Retinal pigment epithelial cell (primary cell): ENCODE data around the gene EHMT1.
A peak's percentile ranks its signal among the peaks of the same experiment; 100 is the strongest.
"Not testable (repeated sequence)": the region's sequence is repeated elsewhere in the genome, so short reads cannot be mapped to it uniquely, and the experiment has no call there.

Experiments
- DNase-seq: peaks from one replicate; pipeline ENCODE4 v3.0.0-alpha.2; 2010; ENCODE audit warnings: low read depth
- H3K4me3 ChIP-seq: 2 replicates; pipeline ENCODE4 v1.5.1; 2011; ENCODE audit warnings: mild to moderate bottlenecking, low read length, control low read depth, moderate library complexity
- TF ChIP-seq, protein P1 (sequence below): conservative IDR thresholded peaks from 2 replicates; pipeline ENCODE4 v1.5.1; 2011; ENCODE audit warnings: low read depth, low read length, control low read depth, inconsistent platforms

The EHMT1 gene

DNA sequence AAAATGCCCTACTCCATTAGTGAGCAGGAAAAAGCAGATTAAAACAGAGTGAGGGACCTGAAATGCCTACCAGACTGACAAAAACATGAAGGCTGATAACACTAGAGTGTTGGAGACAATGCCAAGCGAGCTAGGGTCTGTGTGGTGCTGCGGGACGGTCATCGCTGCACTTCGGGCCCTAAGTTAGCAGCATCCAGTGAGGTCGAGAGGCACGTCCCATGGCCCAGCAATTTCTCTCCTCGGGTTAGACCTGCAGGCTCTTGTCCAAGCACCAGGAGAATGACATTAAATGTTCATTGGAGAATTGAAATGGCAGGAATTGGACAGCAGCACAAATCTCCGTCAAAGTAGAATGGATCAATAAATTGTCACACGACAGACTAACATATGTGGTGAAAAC lies 253.5 kb downstream of the EHMT1 start:
- no peak for DNase-seq
- TF ChIP-seq, protein P1, sequence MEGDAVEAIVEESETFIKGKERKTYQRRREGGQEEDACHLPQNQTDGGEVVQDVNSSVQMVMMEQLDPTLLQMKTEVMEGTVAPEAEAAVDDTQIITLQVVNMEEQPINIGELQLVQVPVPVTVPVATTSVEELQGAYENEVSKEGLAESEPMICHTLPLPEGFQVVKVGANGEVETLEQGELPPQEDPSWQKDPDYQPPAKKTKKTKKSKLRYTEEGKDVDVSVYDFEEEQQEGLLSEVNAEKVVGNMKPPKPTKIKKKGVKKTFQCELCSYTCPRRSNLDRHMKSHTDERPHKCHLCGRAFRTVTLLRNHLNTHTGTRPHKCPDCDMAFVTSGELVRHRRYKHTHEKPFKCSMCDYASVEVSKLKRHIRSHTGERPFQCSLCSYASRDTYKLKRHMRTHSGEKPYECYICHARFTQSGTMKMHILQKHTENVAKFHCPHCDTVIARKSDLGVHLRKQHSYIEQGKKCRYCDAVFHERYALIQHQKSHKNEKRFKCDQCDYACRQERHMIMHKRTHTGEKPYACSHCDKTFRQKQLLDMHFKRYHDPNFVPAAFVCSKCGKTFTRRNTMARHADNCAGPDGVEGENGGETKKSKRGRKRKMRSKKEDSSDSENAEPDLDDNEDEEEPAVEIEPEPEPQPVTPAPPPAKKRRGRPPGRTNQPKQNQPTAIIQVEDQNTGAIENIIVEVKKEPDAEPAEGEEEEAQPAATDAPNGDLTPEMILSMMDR: no peak
- no peak overlapping the region for H3K4me3 ChIP-seq

DNA sequence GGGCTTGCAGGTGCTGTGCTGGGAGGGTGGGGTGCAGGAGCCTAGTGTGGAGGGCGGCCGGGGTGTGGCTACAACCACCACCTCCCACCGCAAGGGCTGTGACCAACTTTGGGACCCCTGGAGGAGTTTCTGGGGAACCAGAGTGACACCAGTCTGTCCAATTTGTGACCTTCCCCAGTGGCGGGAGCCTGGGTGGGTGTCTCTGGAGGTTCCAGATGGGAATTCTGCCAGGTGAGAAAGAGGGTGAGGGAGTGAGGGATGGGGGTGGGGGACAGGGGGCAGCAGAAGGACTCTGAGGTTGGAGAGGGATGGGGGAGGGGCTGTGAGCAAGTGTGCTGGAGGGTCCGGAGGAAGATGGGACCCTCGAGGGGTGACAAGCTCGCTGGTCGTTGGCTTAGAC lies 254.6 kb downstream of the EHMT1 start:
- TF ChIP-seq, protein P1: no peak
- H3K4me3 ChIP-seq: no peak overlapping the region
- DNase-seq: no peak

DNA sequence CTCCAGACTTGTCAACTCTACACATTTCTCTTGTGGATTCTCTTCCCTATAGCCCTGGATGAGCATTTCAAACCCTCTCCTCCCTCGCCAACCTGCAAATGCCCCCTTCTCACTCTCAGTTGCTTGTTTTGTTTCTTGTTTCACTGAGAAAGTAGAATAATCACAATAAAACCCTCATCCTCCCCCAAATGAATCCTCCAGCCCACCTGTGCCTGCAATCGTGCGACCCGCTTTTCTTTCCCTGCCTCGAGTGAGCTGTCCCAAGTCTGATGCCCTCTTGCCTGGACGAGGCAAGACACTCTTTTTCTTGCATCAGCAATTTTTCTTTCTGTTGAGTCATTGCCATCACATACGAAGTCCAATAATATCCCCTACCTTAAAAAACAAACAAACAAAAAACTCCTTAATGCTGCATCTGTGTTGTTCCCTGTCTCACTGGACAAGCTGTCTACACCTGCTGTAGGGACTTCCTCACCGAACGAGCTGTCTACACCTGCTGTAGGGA lies 255.1 kb downstream of the EHMT1 start:
- TF ChIP-seq, protein P1: no peak
- DNase-seq: no peak
- no peak overlapping the region for H3K4me3 ChIP-seq

DNA sequence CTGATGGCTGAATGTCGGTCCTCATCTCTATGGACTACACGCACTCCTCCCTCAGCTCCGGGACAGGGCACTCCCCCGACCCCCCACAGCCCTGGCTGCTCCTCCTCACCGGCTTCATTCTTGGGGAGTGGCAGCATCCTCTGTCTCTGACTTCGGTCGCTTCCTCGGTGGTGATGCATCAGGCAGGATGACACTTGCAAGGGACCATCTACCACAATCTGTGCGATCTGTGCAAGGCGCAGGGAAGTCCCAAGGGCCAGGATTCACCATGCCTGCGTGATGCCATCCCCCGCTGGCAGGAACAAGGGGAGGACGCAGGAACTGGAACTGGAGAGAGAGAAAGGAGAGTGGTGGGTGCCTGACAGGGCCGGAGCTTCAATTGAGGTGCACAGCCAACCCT lies 256.5 kb downstream of the EHMT1 start:
- TF ChIP-seq, protein P1: no peak
- no peak overlapping the region for H3K4me3 ChIP-seq
- DNase-seq: no peak

- no peak for DNase-seq
- TF ChIP-seq, protein P1: no peak
- no peak overlapping the region for H3K4me3 ChIP-seq
Measured at GRCh38 chr9:137875846-137876245, 257.0 kb downstream of the EHMT1 start.

DNA sequence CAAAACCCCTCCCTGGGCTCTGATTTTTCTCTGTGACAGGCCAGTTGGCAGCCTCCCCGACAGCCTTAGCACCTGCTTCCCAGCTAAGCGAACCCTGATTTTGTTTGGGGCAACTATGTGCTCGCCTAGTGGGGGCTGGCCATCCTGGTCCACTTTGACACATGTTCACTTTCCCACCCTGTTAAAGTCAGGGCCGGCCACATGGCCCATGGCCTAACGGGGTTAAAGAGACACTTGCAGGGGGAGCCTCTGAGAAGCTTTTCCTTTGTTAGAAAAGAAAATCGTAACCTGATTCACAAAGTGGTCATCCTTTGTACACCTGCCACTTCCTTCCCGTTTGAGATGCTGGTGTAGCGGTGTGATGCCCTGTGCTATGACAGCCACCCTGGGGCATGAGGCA lies 257.5 kb downstream of the EHMT1 start:
- TF ChIP-seq, protein P1: no peak
- no peak overlapping the region for H3K4me3 ChIP-seq
- no peak for DNase-seq

DNA sequence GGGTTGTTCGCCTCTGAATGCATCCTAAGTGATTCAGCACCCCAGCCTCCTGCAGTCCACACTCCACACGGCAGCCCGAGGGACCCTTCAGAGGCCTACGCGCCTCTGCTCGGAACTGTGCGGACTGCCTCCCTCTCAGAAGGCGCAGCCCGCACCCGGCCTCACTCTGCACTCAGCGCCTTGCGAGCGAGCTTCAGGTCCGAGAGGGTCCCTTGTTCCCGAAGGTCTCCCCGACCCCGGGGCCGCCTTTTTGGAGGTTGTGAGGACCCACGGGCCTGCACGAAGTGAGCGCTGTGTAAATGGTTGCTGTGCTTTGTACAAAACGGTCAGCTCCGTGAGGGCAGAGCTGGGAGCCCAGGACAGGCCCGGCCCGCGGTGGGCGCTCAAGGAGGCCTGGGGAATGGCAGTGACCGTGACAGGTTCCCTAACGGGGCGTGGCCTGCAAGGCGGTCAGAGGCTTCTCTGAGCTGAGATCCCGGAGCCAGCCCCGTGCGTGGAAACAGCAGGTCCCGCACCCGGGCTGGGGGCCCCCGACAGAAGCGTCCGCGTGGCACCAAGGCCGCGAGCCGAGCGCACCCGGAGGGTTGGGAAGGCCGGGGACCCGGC lies 258.1 kb downstream of the EHMT1 start:
- TF ChIP-seq, protein P1: no peak
- DNase-seq: no peak
- no peak overlapping the region for H3K4me3 ChIP-seq

DNA sequence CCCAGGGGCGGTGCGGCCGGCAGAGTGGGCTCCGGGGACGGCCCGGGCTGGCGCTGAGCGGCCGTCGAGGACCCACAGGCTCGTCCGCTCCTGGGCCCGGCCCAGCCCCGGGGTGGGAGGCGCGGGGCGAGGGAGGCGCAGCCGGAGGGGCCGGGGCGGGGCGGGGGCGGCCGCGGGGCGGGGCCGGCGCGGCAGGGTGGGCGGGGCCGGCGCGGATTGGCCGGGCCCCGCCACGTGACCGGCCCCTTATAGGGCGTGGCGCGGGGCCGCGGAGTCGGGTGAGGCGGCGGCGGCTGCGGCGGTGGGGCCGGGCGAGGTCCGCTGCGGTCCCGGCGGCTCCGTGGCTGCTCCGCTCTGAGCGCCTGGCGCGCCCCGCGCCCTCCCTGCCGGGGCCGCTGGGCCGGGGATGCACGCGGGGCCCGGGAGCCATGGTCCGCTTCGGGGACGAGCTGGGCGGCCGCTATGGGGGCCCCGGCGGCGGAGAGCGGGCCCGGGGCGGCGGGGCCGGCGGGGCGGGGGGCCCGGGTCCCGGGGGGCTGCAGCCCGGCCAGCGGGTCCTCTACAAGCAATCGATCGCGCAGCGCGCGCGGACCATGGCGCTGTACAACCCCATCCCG lies 258.8 kb downstream of the EHMT1 start, which contains the start of gene CACNA1B:
CACNA1B (plus strand) TSS at position 277 of the 617 bp plus-strand sequence; CDS start at position 429, 152 bp downstream.
- peak within 1 kb of the TSS; percentile 14 for H3K4me3 ChIP-seq
- DNase-seq: not testable (repeated sequence)
